AG04450 (cell line): ENCODE measurements around the gene CNMD. TPM values are rescaled to one million over a fixed set of nuclear protein-coding genes. Genes with fewer than 3 reads are reported as not detected.

Experiments
- CTCF ChIA-PET: fragments of 300-600, 350-600 bp; formaldehyde crosslinking; extraction: SDS; loops from one replicate; lab custom pipeline; 2022; ENCODE audit warnings: antibody characterized with exemption, inconsistent platforms; lab: Charles Lee
- POLR2A ChIA-PET: fragments of 350-600 bp; formaldehyde crosslinking; extraction: SDS; loops from one replicate; lab custom pipeline; 2021; ENCODE audit warnings: antibody characterized with exemption, inconsistent platforms; lab: Yijun Ruan, JAX
- DNase-seq: peaks from one replicate; pipeline ENCODE4 v3.0.0-alpha.2; 2011; ENCODE audit warnings: low read depth, low spot score
- H3K27ac ChIP-seq: one replicate; pipeline ENCODE4 v1.5.1; 2012; ENCODE audit warnings: low read depth, low read length, control low read depth
- H3K27me3 ChIP-seq: one replicate; pipeline ENCODE4 v1.6.0; 2012; ENCODE audit warnings: low read length; ENCODE audit not compliant: control insufficient read depth, insufficient read depth
- H3K4me3 ChIP-seq: 2 replicates; pipeline ENCODE4 v1.5.1; 2011; ENCODE audit warnings: mild to moderate bottlenecking, low read depth, low read length, control low read depth
- H3K9me3 ChIP-seq: 2 replicates; pipeline ENCODE4 v1.5.1; 2012; ENCODE audit warnings: low read length; ENCODE audit not compliant: control insufficient read depth, insufficient read depth
- polyA plus RNA-seq: library from polyadenylated mRNA; depleted of rRNA; stranded (reverse); fragments of >200 nt; gene quantifications from 2 replicates; pipeline ENCODE4 v1.2.3, GENCODE V29; 2011
- TF ChIP-seq, protein P1 (sequence below): IDR thresholded peaks from 2 replicates; pipeline ENCODE4 v1.5.1; 2011; ENCODE audit warnings: low read depth, low read length, control low read depth, inconsistent platforms

Gene CNMD
- polyA plus RNA-seq, 1 experiment, result not detected

DNA sequence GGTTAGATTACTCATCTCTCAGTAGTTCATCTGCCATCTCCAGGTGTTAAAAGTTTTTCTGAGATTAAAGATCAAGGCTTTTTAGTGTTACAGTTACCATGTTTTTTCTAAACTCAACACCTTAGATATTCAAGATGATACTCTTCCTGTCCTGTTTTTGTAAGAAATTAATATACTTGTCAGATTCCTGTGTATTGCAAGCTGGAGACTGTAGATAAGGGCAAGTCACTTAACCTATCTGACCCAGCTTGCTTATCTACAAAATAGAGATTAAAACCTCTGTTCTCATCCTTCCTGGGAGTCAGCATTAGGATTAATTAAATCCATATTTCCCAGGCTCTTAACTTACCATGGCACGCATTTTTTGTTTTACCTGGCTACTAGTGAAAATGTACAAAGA is 61.8 kb downstream of the CNMD start:
- POLR2A ChIA-PET, result no interaction called here
- Histone ChIP-seq H3K9me3 (no peaks in the 10 kb centered on the region), H3K27ac (no peak overlapping the region), H3K4me3 (no peak overlapping the region), H3K27me3 (no peaks in the 10 kb centered on the region)
- CTCF ChIA-PET, result interaction anchor here (1.0 to 3.9 kb wide), 2 partner anchors 13 to 291 kb away, joined by 3 to 24 read pairs; no protein-coding TSS in a partner anchor
- TF ChIP-seq, protein P1, sequence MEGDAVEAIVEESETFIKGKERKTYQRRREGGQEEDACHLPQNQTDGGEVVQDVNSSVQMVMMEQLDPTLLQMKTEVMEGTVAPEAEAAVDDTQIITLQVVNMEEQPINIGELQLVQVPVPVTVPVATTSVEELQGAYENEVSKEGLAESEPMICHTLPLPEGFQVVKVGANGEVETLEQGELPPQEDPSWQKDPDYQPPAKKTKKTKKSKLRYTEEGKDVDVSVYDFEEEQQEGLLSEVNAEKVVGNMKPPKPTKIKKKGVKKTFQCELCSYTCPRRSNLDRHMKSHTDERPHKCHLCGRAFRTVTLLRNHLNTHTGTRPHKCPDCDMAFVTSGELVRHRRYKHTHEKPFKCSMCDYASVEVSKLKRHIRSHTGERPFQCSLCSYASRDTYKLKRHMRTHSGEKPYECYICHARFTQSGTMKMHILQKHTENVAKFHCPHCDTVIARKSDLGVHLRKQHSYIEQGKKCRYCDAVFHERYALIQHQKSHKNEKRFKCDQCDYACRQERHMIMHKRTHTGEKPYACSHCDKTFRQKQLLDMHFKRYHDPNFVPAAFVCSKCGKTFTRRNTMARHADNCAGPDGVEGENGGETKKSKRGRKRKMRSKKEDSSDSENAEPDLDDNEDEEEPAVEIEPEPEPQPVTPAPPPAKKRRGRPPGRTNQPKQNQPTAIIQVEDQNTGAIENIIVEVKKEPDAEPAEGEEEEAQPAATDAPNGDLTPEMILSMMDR, result no peak
- DNase-seq, result no peak

DNA sequence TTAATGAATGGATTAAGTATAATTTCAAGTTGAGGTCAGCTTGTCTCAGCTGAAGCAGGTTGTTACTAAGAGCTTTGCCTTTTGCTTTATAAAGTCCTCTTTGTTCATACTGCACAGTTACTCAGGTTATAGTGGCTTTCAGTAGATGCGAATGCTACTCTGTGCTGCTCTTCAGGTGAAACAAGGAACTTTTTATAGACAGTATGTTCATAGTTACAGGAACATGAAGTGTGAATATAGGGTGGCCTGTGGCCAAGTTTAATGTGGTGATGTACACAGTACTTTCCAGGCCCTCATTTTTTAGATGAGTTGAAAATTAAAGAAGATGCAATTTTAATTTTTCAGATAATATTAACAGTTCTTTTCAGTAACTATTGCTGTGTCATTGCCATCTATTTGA is 66.2 kb downstream of the CNMD start:
- Histone ChIP-seq H3K4me3 (no peak overlapping the region), H3K27ac (no peak overlapping the region), H3K9me3 (no peaks in the 10 kb centered on the region), H3K27me3 (no peaks in the 10 kb centered on the region)
- ChIA-PET POLR2A (no interaction called here), CTCF (no interaction called here)
- TF ChIP-seq, protein P1, result no peak
- DNase-seq, result no peak

DNA sequence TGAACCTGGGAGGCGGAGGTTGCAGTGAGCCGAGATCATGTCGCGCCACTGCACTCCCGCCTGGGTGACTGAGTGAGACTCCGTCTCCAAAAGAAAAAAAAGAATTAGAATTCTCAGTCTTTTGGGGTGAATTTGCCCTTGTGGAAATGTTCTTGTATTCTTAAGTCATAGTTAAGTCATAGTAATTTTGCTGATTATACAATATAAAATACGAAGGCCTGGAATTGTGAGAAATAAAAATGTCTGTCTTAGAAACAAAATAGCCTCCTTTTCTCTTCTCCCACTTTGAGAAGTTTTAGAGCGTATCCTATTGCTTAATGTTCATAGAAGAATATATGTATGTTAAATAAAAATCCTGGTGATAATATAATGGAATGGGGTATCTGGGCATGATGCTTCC is 68.9 kb downstream of the CNMD start:
- ChIA-PET CTCF (interaction anchor here (1.1 kb wide), 1 partner anchor 69 kb away, joined by 4 read pairs; no protein-coding TSS in a partner anchor), POLR2A (no interaction called here)
- Histone ChIP-seq H3K27ac (no peak overlapping the region), H3K27me3 (no peaks in the 10 kb centered on the region), H3K9me3 (no peaks in the 10 kb centered on the region), H3K4me3 (no peak overlapping the region)
- DNase-seq, result no peak
- TF ChIP-seq, protein P1, result no peak

DNA sequence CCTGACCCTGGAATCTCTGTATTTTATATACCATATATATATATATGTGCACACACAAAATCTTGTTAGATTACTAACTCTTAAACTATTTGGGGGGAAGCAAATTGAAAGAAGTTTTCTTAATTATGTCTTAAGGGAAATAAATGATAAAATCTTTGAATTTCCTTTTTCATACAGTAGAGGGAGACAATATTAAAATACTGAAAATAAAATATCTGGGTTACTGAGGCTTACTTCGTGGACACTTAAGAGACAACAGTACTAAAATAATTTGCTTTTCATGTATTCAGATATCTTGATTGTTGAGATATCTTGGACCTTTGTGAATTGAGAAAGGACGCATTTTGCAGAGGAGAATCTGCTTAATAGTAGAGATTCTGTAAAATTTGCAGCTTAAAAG is 69.9 kb downstream of the CNMD start:
- Histone ChIP-seq H3K27ac (no peak overlapping the region), H3K9me3 (no peaks in the 10 kb centered on the region), H3K4me3 (no peak overlapping the region), H3K27me3 (no peaks in the 10 kb centered on the region)
- DNase-seq, result no peak
- POLR2A ChIA-PET, result no interaction called here
- TF ChIP-seq, protein P1, result 0 out of 2 replicates have a peak, but pooled peaks have one; percentile 3
- CTCF ChIA-PET, result no interaction called here

DNA sequence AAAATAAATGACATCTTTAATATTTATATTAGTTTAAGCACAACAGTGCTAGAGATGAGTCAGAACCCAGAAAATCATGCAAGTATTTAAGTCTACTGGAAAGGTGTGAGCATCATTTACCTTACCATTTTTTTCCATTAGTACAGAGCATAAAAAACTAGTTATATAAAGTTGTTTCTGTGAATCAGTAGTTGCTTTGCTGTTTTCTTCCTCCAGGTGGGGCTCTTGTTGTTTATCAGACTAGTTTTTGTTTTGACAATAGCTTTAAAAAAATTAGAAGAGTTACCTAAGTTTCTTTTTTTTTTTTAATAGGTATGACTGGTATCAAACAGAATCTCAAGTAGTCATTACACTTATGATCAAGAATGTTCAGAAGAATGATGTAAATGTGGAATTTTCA is 74.3 kb downstream of the CNMD start:
- TF ChIP-seq, protein P1, result peak; percentile 54
- ChIA-PET POLR2A (interaction anchor here (0.6 to 2.4 kb wide), 2 partner anchors 13 to 369 kb away, joined by 3 to 6 read pairs; partner anchors contain the start of gene SUGT1), CTCF (interaction anchor here (0.6 to 4.2 kb wide), 22 partner anchors 9 to 486 kb away, joined by 3 to 40 read pairs (median 5); partner anchors contain the start of gene SUGT1)
- H3K27me3 ChIP-seq, result no peaks in the 10 kb centered on the region
- H3K27ac ChIP-seq, result no peak overlapping the region
- H3K9me3 ChIP-seq, result no peaks in the 10 kb centered on the region
- H3K4me3 ChIP-seq, result no peak overlapping the region
- no peak for DNase-seq
